Loucy (cell line): ENCODE measurements around the gene CHMP5.
A peak's percentile ranks its signal among the peaks of the same experiment; 100 is the strongest.

ENCODE experiments used
- H2AFZ ChIP-seq: fragments of 200-600 bp; sonication (generic); 2 replicates; pipeline ENCODE4 v1.6.0; 2016; ENCODE audit warnings: antibody characterized with exemption, mild to moderate bottlenecking, low read length, moderate library complexity
- H3F3A ChIP-seq: fragments of 200-600 bp; 2 replicates; pipeline ENCODE4 v1.6.0; 2016; ENCODE audit warnings: antibody characterized with exemption, low read depth, mild to moderate bottlenecking
- H3K27me3 ChIP-seq: fragments of 200-600 bp; sonication (generic); 2 replicates; pipeline ENCODE4 v1.6.1; 2014; ENCODE audit warnings: low read length, mild to moderate bottlenecking; ENCODE audit not compliant: insufficient read depth, poor library complexity, severe bottlenecking
- H3K36me3 ChIP-seq: fragments of 200-600 bp; sonication (generic); 2 replicates; pipeline ENCODE4 v1.6.1; 2016; ENCODE audit warnings: low read length; ENCODE audit not compliant: insufficient read depth
- H3K4me1 ChIP-seq: fragments of 200-600 bp; sonication (generic); 2 replicates; pipeline ENCODE4 v1.5.1; 2014; ENCODE audit warnings: low read length, mild to moderate bottlenecking; ENCODE audit not compliant: insufficient read depth, poor library complexity, severe bottlenecking
- H3K4me2 ChIP-seq: fragments of 200-600 bp; sonication (generic); 2 replicates; pipeline ENCODE4 v1.6.0; 2014; ENCODE audit warnings: antibody characterized with exemption, low read length, low read depth, mild to moderate bottlenecking; ENCODE audit not compliant: poor library complexity, severe bottlenecking
- H3K4me3 ChIP-seq: fragments of 200-600 bp; sonication (generic); 2 replicates; pipeline ENCODE4 v1.5.1; 2014; ENCODE audit warnings: low read length, mild to moderate bottlenecking, mixed read lengths; ENCODE audit not compliant: poor library complexity, severe bottlenecking
- H3K79me2 ChIP-seq: fragments of 200-600 bp; sonication (generic); 2 replicates; pipeline ENCODE4 v1.6.1; 2014; ENCODE audit warnings: low read length; ENCODE audit not compliant: insufficient read depth
- H3K9ac ChIP-seq: fragments of 200-600 bp; sonication (generic); 2 replicates; pipeline ENCODE4 v1.6.0; 2014; ENCODE audit warnings: mild to moderate bottlenecking, low read depth, low read length, moderate library complexity; ENCODE audit not compliant: poor library complexity, severe bottlenecking
- H3K9me2 ChIP-seq: fragments of 200-600 bp; sonication (generic); replicated peaks from 2 replicates; pipeline ENCODE4 v1.6.1; 2016; ENCODE audit warnings: low read depth, low read length, mixed read lengths
- H3K9me3 ChIP-seq: fragments of 200-600 bp; sonication (generic); 2 replicates; pipeline ENCODE4 v1.6.1; 2014; ENCODE audit warnings: mild to moderate bottlenecking, antibody characterized with exemption, low read length, low read depth; ENCODE audit not compliant: insufficient read depth
- H4K20me1 ChIP-seq: fragments of 200-600 bp; sonication (generic); 2 replicates; pipeline ENCODE4 v1.6.0; 2014; ENCODE audit warnings: antibody characterized with exemption, low read length, mild to moderate bottlenecking; ENCODE audit not compliant: insufficient read depth, poor library complexity, severe bottlenecking
- EZH2phosphoT487 ChIP-seq: fragments of 200-600 bp; IDR thresholded peaks from 2 replicates; pipeline ENCODE4 v1.6.1; 2018; ENCODE audit warnings: antibody characterized with exemption, mild to moderate bottlenecking, moderate library complexity, borderline replicate concordance
- TF ChIP-seq, protein P1 (sequence below): fragments of 200-600 bp; sonication (generic); conservative IDR thresholded peaks from 2 replicates; pipeline ENCODE4 v1.5.1; 2014; ENCODE audit warnings: mild to moderate bottlenecking, antibody characterized with exemption, low read length

CHMP5 gene

DNA sequence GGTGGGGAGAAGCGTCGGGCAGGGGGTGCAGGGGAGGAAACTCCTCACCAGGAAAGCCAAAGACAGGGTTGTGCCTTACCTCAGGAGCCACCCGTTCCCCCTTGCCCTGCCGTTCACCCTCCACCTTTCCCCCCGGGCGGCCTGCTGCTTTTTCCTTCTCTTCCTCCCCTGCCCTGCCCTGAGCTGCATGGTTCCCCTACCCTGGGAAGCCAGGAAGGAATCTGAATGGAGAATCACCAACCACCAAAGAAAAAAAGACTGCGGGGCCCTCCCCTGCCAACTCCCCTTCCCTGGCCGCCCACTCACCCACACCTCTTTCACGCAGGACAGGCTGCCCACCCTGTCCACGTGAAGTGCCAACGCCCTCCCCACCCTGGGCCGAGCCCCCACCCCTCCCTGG is 24.6 kb downstream of the CHMP5 start:
- H3K4me1 ChIP-seq = peaks cover 15% of the 10 kb centered on the region
- no peak overlapping the region; the same call in 1 of the 2 replicates for H2AFZ ChIP-seq
- H3K9me3 ChIP-seq = no peaks in the 10 kb centered on the region
- H3K79me2 ChIP-seq = peaks cover 45% of the 10 kb centered on the region
- H3K27me3 ChIP-seq = no peaks in the 10 kb centered on the region
- peaks cover 7% of the 10 kb centered on the region for H3F3A ChIP-seq
- H3K4me3 ChIP-seq = peak overlapping the region; percentile 87
- peak overlapping the region; percentile 98 for H3K9ac ChIP-seq
- H3K9me2 ChIP-seq = no peaks in the 10 kb centered on the region
- peaks cover 13% of the 10 kb centered on the region for H4K20me1 ChIP-seq
- peak overlapping the region; percentile 82 for H3K4me2 ChIP-seq
- TF ChIP-seq, protein P1, sequence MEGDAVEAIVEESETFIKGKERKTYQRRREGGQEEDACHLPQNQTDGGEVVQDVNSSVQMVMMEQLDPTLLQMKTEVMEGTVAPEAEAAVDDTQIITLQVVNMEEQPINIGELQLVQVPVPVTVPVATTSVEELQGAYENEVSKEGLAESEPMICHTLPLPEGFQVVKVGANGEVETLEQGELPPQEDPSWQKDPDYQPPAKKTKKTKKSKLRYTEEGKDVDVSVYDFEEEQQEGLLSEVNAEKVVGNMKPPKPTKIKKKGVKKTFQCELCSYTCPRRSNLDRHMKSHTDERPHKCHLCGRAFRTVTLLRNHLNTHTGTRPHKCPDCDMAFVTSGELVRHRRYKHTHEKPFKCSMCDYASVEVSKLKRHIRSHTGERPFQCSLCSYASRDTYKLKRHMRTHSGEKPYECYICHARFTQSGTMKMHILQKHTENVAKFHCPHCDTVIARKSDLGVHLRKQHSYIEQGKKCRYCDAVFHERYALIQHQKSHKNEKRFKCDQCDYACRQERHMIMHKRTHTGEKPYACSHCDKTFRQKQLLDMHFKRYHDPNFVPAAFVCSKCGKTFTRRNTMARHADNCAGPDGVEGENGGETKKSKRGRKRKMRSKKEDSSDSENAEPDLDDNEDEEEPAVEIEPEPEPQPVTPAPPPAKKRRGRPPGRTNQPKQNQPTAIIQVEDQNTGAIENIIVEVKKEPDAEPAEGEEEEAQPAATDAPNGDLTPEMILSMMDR = no peak
- no peak for TF ChIP-seq EZH2phosphoT487
- H3K36me3 ChIP-seq = no peaks in the 10 kb centered on the region

DNA sequence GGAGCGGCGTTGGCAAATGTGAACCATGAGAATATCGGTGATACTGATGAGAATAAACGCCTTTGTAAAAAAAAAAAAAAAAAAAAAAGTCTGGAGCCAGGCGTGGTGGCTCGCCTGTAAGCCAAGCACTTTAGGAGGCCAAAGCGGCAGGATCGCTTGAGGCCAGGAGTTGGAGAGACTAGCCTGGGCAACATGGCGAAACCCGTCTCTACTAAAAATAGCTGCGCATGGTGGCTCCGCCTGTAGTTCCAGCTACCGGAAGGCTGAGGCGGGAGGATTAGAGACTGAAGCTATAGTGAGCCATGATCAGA is 25.0 kb downstream of the CHMP5 start:
- peak overlapping the region; percentile 72 for H2AFZ ChIP-seq
- no peaks in the 10 kb centered on the region for H3K27me3 ChIP-seq
- H3K36me3 ChIP-seq = no peaks in the 10 kb centered on the region
- H3K79me2 ChIP-seq = peaks cover 49% of the 10 kb centered on the region
- H3K9ac ChIP-seq = peak overlapping the region; percentile 98
- no peaks in the 10 kb centered on the region for H3K9me3 ChIP-seq
- TF ChIP-seq, protein P1 = no peak
- TF ChIP-seq EZH2phosphoT487 = no peak
- peak overlapping the region; percentile 87 for H3K4me3 ChIP-seq
- H3F3A ChIP-seq = peaks cover 7% of the 10 kb centered on the region
- H3K4me1 ChIP-seq = peaks cover 17% of the 10 kb centered on the region
- H3K4me2 ChIP-seq = peak overlapping the region; percentile 82
- H3K9me2 ChIP-seq = no peaks in the 10 kb centered on the region
- peaks cover 13% of the 10 kb centered on the region for H4K20me1 ChIP-seq

DNA sequence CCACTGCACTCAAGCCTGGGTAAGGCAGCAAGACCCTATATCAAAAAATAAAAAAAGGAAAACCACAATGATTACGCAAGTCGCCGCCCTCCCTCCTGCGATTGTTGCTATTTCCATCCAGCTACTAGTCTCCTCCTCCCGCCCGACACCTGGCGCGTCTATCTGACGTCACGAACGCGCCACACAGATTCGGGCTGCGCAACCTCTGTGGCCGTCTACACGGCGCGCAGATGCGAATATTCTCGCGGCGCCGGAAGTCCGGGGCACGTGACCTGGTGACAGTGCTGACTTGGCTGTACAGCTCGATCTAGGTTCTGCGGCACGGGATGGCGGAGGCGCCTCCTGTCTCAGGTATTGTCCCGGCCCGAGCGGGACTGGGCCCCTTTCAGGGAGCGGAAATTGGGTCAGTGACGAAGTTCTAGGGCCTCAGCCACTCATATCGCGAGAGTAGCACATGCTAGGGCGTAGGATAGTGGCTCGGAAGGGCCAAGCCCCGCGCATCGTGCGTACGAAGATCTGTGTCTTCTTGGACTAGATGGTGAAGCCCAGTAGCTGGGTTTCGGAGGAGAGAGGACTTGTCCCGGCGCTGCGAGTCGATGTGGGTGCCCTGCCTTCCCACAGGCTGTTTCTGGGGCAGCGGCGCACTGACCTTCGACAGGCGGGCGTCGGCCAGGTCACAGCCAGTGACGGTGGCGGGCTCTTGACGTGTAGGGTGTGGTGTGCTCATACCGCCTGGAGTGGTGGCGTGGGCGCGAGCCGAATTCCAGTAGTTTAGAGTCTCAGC is 25.6 kb downstream of the CHMP5 start, which contains the start of gene NFX1:
NFX1 (plus strand) TSS at position 270 of the 784 bp plus-strand sequence; CDS start at position 327, 57 bp downstream.
- peak within 1 kb of the TSS; percentile 88 for H2AFZ ChIP-seq
- H3K4me3 ChIP-seq = peak within 1 kb of the TSS; percentile 87
- no peaks in the 10 kb centered on the region for H3K36me3 ChIP-seq
- H3K9me2 ChIP-seq = no peaks in the 10 kb centered on the region
- no peak for TF ChIP-seq EZH2phosphoT487
- TF ChIP-seq, protein P1 = no peak
- peaks cover 13% of the 10 kb centered on the region for H4K20me1 ChIP-seq
- peaks cover 53% of the 10 kb centered on the region for H3K79me2 ChIP-seq
- peak within 1 kb of the TSS; percentile 82 for H3K4me2 ChIP-seq
- no peaks in the 10 kb centered on the region for H3K27me3 ChIP-seq
- peaks cover 21% of the 10 kb centered on the region for H3K4me1 ChIP-seq
- peaks cover 7% of the 10 kb centered on the region for H3F3A ChIP-seq
- peak within 1 kb of the TSS; percentile 98 for H3K9ac ChIP-seq
- no peaks in the 10 kb centered on the region for H3K9me3 ChIP-seq
